ENCODE results near the gene PRR20B. TPM values are rescaled to one million over a fixed set of nuclear protein-coding genes. Genes with fewer than 3 reads are reported as not detected.

PRR20B gene
- total RNA-seq, 1 experiment from 2014 or later: not detected

GRCh38 chr13:57114945-57115344 is 32.3 kb upstream of the PRR20B start:
- no peak overlapping the region for H3K4me3 Mint-ChIP-seq
- WGBS (ENCODE audit: extremely low coverage, insufficient read length, low lambda C conversion rate): no CpG with 5 or more reads among the region's 4 CpGs
- no peak overlapping the region for H2AFZ ChIP-seq (ENCODE audit: low read length)

More at GRCh38 chr13:57114945-57115344, 32.3 kb upstream of the PRR20B start:
- H4K91ac ChIP-seq (ENCODE audit: insufficient read length, low read depth, low read length): no peak overlapping the region
- Mint-ChIP-seq H3K27ac (no peak overlapping the region), H3K36me3 (ENCODE audit: insufficient read depth in 1 of 3, low read depth in 3 of 3) (no peaks in the 10 kb centered on the region; a peak in 2 of 7 replicates), H3K4me1 (no peaks in the 10 kb centered on the region), H3K27me3 (ENCODE audit: low read depth) (no peaks in the 10 kb centered on the region), H3K9me3 (peaks cover 0 to 2% of the 10 kb centered on the region in 2 experiments; a peak in 2 of 5 replicates)
- no peak overlapping the region for H2BK120ac ChIP-seq (ENCODE audit: low read depth, low read length, poor library complexity, severe bottlenecking)
- H2BK5ac ChIP-seq (ENCODE audit: insufficient read length, low read length): no peak overlapping the region
- H3K56ac ChIP-seq (ENCODE audit: insufficient read length, low read depth, low read length): no peak overlapping the region
- no peak overlapping the region for H3K23ac ChIP-seq (ENCODE audit: insufficient read length, low read depth, low read length)
- H2BK15ac ChIP-seq (ENCODE audit: low read depth, low read length): no peak overlapping the region
- no peaks in the 10 kb centered on the region for H3K79me1 ChIP-seq (ENCODE audit: insufficient read depth, low read depth, low read length, poor library complexity, severe bottlenecking)
- no peak overlapping the region for H3K9ac ChIP-seq (ENCODE audit: extremely low read depth, insufficient read length, low read length)
- H4K5ac ChIP-seq (ENCODE audit: insufficient read length, low read depth, low read length): no peak overlapping the region
- no peaks in the 10 kb centered on the region for H3K23me2 ChIP-seq (ENCODE audit: insufficient read length, low read depth, low read length, poor library complexity, severe bottlenecking)
- H2AK5ac ChIP-seq (ENCODE audit: insufficient read length, low read length): no peak overlapping the region
- no peak overlapping the region for H4K8ac ChIP-seq (replicated peaks; ENCODE audit: insufficient read length, low read depth, low read length)
- no peaks in the 10 kb centered on the region for H3K9me3 ChIP-seq (ENCODE audit: control insufficient read depth, low read depth, low read length)
- no peak overlapping the region for H3K14ac ChIP-seq (ENCODE audit: insufficient read depth, low read length)
- H2BK20ac ChIP-seq (ENCODE audit: low read depth, low read length, poor library complexity, severe bottlenecking): no peak overlapping the region
- H3K4me1 ChIP-seq (ENCODE audit: insufficient read depth, low read length): no peaks in the 10 kb centered on the region
- H4K20me1 ChIP-seq (ENCODE audit: control insufficient read depth, insufficient read depth, insufficient read length): no peaks in the 10 kb centered on the region
- no peak overlapping the region for H3K4me2 ChIP-seq (ENCODE audit: insufficient read depth, insufficient read length, low read length)
- TF ChIP-seq CTCF (conservative IDR thresholded peaks at IDR 0.05): no peak
- H3K79me2 ChIP-seq (ENCODE audit: insufficient read depth, low read length): no peaks in the 10 kb centered on the region
- no peak overlapping the region for H3K27ac ChIP-seq (ENCODE audit: insufficient read length, low read depth, low read length)
- no peak overlapping the region for H3K4ac ChIP-seq (ENCODE audit: low read depth, low read length)
- H2BK12ac ChIP-seq (ENCODE audit: insufficient read length, low read depth, low read length): no peak overlapping the region
- no peak overlapping the region for H3K18ac ChIP-seq (ENCODE audit: insufficient read length, low read depth, low read length)
- DNase-seq: no peak
- no peaks in the 10 kb centered on the region for H3K27me3 ChIP-seq (ENCODE audit: insufficient read depth, low read length)
- no peak overlapping the region for H3T11ph ChIP-seq (ENCODE audit: low read length)
